Measurements from ENCODE around the gene ATRX.

The ATRX gene

DNA sequence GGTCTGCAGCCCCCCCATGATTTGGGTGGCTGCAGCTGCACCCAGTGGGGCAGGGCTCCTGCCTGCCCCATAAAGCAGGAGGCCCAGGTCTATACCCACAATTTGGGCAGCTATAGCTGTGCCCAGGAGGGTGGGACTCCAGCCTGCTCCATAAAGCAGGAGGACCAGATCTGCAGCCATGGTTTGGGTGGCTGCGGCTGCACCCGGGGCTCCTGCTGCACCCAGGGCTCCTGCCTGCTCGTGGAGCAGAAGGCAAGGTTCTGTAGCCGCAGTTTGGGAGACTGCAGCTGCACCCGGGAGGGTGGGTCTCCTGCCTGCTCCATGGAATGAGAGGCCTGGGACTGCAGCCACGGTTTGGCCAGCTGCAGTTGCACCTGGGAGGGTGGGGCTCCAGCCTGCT, 81.1 kb downstream of the ATRX start:
- Histone ChIP-seq H3K4me1 (ENCODE audit: control insufficient read depth, low read length) (0 out of 2 replicates have a peak, but pooled peaks cover 3% of the 10 kb centered on the region), H3K4me3 (ENCODE audit: low read length) (no peak overlapping the region), H3K79me2 (ENCODE audit: control insufficient read depth, low read length) (peaks cover 53% of the 10 kb centered on the region), H3K4me2 (ENCODE audit: low read length) (no peak overlapping the region), H3K27me3 (ENCODE audit: control insufficient read depth, low read length) (no peaks in the 10 kb centered on the region), H4K20me1 (ENCODE audit: control insufficient read depth, insufficient read depth, low read depth, low read length) (no peaks in the 10 kb centered on the region), H3K36me3 (ENCODE audit: control insufficient read depth, low read length) (peaks cover 37% of the 10 kb centered on the region), H3K27ac (ENCODE audit: low read depth, low read length) (no peak overlapping the region), H3K9me3 (ENCODE audit: control insufficient read depth, insufficient read depth, low read length) (no peaks in the 10 kb centered on the region), H3K9me2 (replicated peaks; ENCODE audit: control insufficient read depth, low read length) (no peaks in the 10 kb centered on the region), H3F3A (ENCODE audit: control insufficient read depth, insufficient read depth) (no peaks in the 10 kb centered on the region)
- TF ChIP-seq, protein P1, sequence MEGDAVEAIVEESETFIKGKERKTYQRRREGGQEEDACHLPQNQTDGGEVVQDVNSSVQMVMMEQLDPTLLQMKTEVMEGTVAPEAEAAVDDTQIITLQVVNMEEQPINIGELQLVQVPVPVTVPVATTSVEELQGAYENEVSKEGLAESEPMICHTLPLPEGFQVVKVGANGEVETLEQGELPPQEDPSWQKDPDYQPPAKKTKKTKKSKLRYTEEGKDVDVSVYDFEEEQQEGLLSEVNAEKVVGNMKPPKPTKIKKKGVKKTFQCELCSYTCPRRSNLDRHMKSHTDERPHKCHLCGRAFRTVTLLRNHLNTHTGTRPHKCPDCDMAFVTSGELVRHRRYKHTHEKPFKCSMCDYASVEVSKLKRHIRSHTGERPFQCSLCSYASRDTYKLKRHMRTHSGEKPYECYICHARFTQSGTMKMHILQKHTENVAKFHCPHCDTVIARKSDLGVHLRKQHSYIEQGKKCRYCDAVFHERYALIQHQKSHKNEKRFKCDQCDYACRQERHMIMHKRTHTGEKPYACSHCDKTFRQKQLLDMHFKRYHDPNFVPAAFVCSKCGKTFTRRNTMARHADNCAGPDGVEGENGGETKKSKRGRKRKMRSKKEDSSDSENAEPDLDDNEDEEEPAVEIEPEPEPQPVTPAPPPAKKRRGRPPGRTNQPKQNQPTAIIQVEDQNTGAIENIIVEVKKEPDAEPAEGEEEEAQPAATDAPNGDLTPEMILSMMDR (IDR thresholded peaks at IDR 0.05; ENCODE audit: low read depth, low read length, poor library complexity, severe bottlenecking): no peak
- TF ChIP-seq EZH2phosphoT487 (IDR thresholded peaks at IDR 0.05; ENCODE audit: borderline replicate concordance, low read length): no peak

DNA sequence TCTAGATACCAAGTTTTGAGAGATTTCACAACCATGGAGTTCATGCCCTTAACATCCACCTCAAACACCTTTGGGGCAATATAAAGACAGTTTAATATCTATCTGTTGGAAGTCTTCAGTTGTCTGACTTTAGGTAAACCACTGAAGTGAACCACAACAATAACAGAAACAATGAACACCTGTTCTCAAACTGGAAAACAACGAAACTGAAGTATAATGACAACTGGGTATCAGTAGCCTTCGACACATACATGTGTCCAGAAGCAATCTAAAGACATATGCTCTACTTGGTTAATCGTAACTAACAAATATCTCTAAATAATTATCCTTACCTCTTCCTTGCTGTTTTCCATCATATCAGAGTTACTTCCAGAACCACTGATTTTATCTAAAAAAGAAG, 87.8 kb downstream of the ATRX start:
- Histone ChIP-seq H3K27me3 (ENCODE audit: control insufficient read depth, low read length) (no peaks in the 10 kb centered on the region), H3K9me3 (ENCODE audit: control insufficient read depth, insufficient read depth, low read length) (no peaks in the 10 kb centered on the region), H3K4me3 (ENCODE audit: low read length) (no peak overlapping the region), H3K4me2 (ENCODE audit: low read length) (no peak overlapping the region), H3F3A (ENCODE audit: control insufficient read depth, insufficient read depth) (no peaks in the 10 kb centered on the region), H3K79me2 (ENCODE audit: control insufficient read depth, low read length) (peaks cover 24% of the 10 kb centered on the region), H3K4me1 (ENCODE audit: control insufficient read depth, low read length) (peaks cover 3% of the 10 kb centered on the region; the same call in 1 of the 2 replicates), H3K27ac (ENCODE audit: low read depth, low read length) (no peak overlapping the region), H4K20me1 (ENCODE audit: control insufficient read depth, insufficient read depth, low read depth, low read length) (no peaks in the 10 kb centered on the region), H3K9me2 (replicated peaks; ENCODE audit: control insufficient read depth, low read length) (no peaks in the 10 kb centered on the region), H3K36me3 (ENCODE audit: control insufficient read depth, low read length) (peaks cover 48% of the 10 kb centered on the region)
- TF ChIP-seq, protein P1 (IDR thresholded peaks at IDR 0.05; ENCODE audit: low read depth, low read length, poor library complexity, severe bottlenecking): no peak
- no peak for TF ChIP-seq EZH2phosphoT487 (IDR thresholded peaks at IDR 0.05; ENCODE audit: borderline replicate concordance, low read length)

DNA sequence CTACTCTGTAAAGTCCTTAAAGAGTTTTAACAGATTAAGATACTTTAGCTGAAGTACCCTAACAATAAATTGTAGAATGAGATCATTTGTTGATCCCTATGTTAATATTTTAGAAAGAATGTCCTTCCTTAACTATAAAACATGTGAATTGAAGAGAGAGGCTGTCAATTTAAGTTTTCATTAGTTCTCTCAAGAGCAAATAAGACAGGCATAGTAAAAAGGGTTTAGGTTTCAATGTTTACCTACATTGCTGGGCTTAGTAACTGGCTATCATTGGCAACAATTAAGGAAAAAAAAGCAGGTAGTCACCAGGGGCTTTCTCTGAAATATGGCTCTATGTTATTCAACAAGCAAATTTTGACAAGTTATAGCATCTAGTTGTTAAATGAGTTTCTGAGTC, 91.5 kb downstream of the ATRX start:
- no peaks in the 10 kb centered on the region for H3K9me3 ChIP-seq (ENCODE audit: control insufficient read depth, insufficient read depth, low read length)
- H3K4me3 ChIP-seq (ENCODE audit: low read length): no peak overlapping the region
- TF ChIP-seq EZH2phosphoT487 (IDR thresholded peaks at IDR 0.05; ENCODE audit: borderline replicate concordance, low read length): no peak
- TF ChIP-seq, protein P1 (IDR thresholded peaks at IDR 0.05; ENCODE audit: low read depth, low read length, poor library complexity, severe bottlenecking): no peak
- no peaks in the 10 kb centered on the region for H3K9me2 ChIP-seq (replicated peaks; ENCODE audit: control insufficient read depth, low read length)
- no peaks in the 10 kb centered on the region for H3K27me3 ChIP-seq (ENCODE audit: control insufficient read depth, low read length)
- no peaks in the 10 kb centered on the region for H3F3A ChIP-seq (ENCODE audit: control insufficient read depth, insufficient read depth)
- H3K79me2 ChIP-seq (ENCODE audit: control insufficient read depth, low read length): 0 out of 2 replicates have a peak, but pooled peaks cover 6% of the 10 kb centered on the region
- no peaks in the 10 kb centered on the region for H4K20me1 ChIP-seq (ENCODE audit: control insufficient read depth, insufficient read depth, low read depth, low read length)
- H3K36me3 ChIP-seq (ENCODE audit: control insufficient read depth, low read length): peaks cover 57% of the 10 kb centered on the region
- peaks cover 3% of the 10 kb centered on the region; the same call in 1 of the 2 replicates for H3K4me1 ChIP-seq (ENCODE audit: control insufficient read depth, low read length)
- H3K4me2 ChIP-seq (ENCODE audit: low read length): no peak overlapping the region
- H3K27ac ChIP-seq (ENCODE audit: low read depth, low read length): no peak overlapping the region

Data from DOHH2 (cell line).